Retina (tissue), 1 donor: ENCODE results near the gene GNAQ.

Experiments used
- DNase-seq: peaks from one replicate; pipeline ENCODE4 v3.0.0-alpha.2; 2016

Gene GNAQ

GRCh38 chr9:77834898-77835488, 196.6 kb downstream of the GNAQ start:
- DNase-seq: no peak

GRCh38 chr9:77833561-77834429, 197.8 kb downstream of the GNAQ start:
- no peak for DNase-seq

- DNase-seq: no peak
Measured at GRCh38 chr9:77832639-77833038, 199.0 kb downstream of the GNAQ start.

- DNase-seq: no peak
Measured at GRCh38 chr9:77831781-77832180, 199.8 kb downstream of the GNAQ start.

- no peak for DNase-seq
Measured at GRCh38 chr9:77830618-77831285, 200.9 kb downstream of the GNAQ start.

- no peak for DNase-seq
Measured at GRCh38 chr9:77829420-77829819, 202.2 kb downstream of the GNAQ start.

GRCh38 chr9:77827104-77827784, 204.4 kb downstream of the GNAQ start:
- DNase-seq: no peak

GRCh38 chr9:77826621-77827020, 205.0 kb downstream of the GNAQ start:
- no peak for DNase-seq

GRCh38 chr9:77826116-77826515, 205.5 kb downstream of the GNAQ start:
- DNase-seq: no peak

- DNase-seq: no peak
Measured at GRCh38 chr9:77825361-77825760, 206.2 kb downstream of the GNAQ start.

- no peak for DNase-seq
Measured at GRCh38 chr9:77820293-77820954, 211.2 kb downstream of the GNAQ start.

- no peak for DNase-seq
Measured at GRCh38 chr9:77819657-77820056, 212.0 kb downstream of the GNAQ start.

GRCh38 chr9:77817590-77818311, 213.9 kb downstream of the GNAQ start:
- DNase-seq: no peak

- no peak for DNase-seq
Measured at GRCh38 chr9:77816641-77817341, 214.8 kb downstream of the GNAQ start.

GRCh38 chr9:77815260-77815659, 216.4 kb downstream of the GNAQ start:
- no peak for DNase-seq

- DNase-seq: no peak
Measured at GRCh38 chr9:77811832-77812231, 219.8 kb downstream of the GNAQ start.

- no peak for DNase-seq
Measured at GRCh38 chr9:77810637-77811119, 220.9 kb downstream of the GNAQ start.

- no peak for DNase-seq
Measured at GRCh38 chr9:77810047-77810446, 221.6 kb downstream of the GNAQ start.

GRCh38 chr9:77809552-77809951, 222.1 kb downstream of the GNAQ start:
- no peak for DNase-seq

GRCh38 chr9:77808751-77809081, 222.9 kb downstream of the GNAQ start:
- no peak for DNase-seq
